ENCODE results near the gene TMEM150A. TPM values are rescaled to one million over a fixed set of nuclear protein-coding genes. Genes with fewer than 3 reads are reported as not detected.
"Not testable (repeated sequence)": the region's sequence is repeated elsewhere in the genome, so short reads cannot be mapped to it uniquely, and the experiment has no call there.

Gene TMEM150A
- total RNA-seq, 1 donor from 2014 or later, result 7.2 TPM

GRCh38 chr2:85593023-85593422 lies 9.5 kb downstream of the TMEM150A start:
- Mint-ChIP-seq H3K27me3 (ENCODE audit: insufficient read depth, low read depth) (peaks cover 2% of the 10 kb centered on the region), H3K27ac (no peak overlapping the region), H3K9me3 (no peaks in the 10 kb centered on the region), H3K36me3 (no peaks in the 10 kb centered on the region), H3K4me3 (peak overlapping the region; percentile 41), H3K4me1 (peaks cover 48% of the 10 kb centered on the region)
- H2AFZ ChIP-seq (replicated peaks), result no peak overlapping the region
- no peaks in the 10 kb centered on the region for H3K36me3 ChIP-seq
- peaks cover 25% of the 10 kb centered on the region for H3K27me3 ChIP-seq
- H3F3A ChIP-seq (ENCODE audit: low read depth), result no peaks in the 10 kb centered on the region
- TF ChIP-seq EZH2 (IDR thresholded peaks at IDR 0.05) (no peak), CTCF (IDR thresholded peaks at IDR 0.05) (no peak), EZH2phosphoT487 (IDR thresholded peaks at IDR 0.05) (no peak)
- H3K27ac ChIP-seq, result no peak overlapping the region
- no peak for DNase-seq (ENCODE audit: low spot score)
- H3K4me1 ChIP-seq, result peaks cover 6% of the 10 kb centered on the region
- H3K4me2 ChIP-seq, result no peak overlapping the region
- no peak overlapping the region for H3K9ac ChIP-seq
- H3K79me2 ChIP-seq (ENCODE audit: low read depth), result peaks cover 25% of the 10 kb centered on the region
- peaks cover 10% of the 10 kb centered on the region for H4K20me1 ChIP-seq (ENCODE audit: low read depth)
- no peaks in the 10 kb centered on the region for H3K9me3 ChIP-seq (ENCODE audit: low read depth)
- H3K4me3 ChIP-seq, result no peak overlapping the region

GRCh38 chr2:85592299-85592698 lies 10.2 kb downstream of the TMEM150A start:
- H3K4me1 Mint-ChIP-seq, result peaks cover 53% of the 10 kb centered on the region

DNA sequence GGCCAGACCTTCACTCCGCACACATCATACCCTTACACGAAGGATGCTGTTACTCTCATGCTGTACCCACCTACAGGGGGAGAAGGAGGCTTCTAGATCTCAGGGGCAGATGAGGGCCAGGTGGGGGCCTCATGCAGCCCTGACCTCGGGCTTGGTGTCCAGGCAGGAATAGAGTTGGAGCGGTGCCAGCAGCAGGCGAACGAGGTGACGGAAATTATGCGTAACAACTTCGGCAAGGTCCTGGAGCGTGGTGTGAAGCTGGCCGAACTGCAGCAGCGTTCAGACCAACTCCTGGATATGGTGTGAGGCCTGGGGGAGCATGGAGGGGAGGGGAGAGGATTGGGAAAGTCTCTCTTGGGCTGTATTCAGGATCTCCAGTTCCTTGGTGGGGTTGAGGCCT lies 10.9 kb downstream of the TMEM150A start:
- no peak for DNase-seq (ENCODE audit: low spot score)
- H3K27ac Mint-ChIP-seq, result peak overlapping the region; percentile 81
- H3K9ac ChIP-seq, result no peak overlapping the region
- no peaks in the 10 kb centered on the region for H3F3A ChIP-seq (ENCODE audit: low read depth)
- no peak overlapping the region for H3K4me3 ChIP-seq
- no peaks in the 10 kb centered on the region for H3K36me3 ChIP-seq
- no peaks in the 10 kb centered on the region for H3K27me3 Mint-ChIP-seq (ENCODE audit: insufficient read depth, low read depth)
- H4K20me1 ChIP-seq (ENCODE audit: low read depth), result peaks cover 5% of the 10 kb centered on the region
- no peaks in the 10 kb centered on the region for H3K9me3 Mint-ChIP-seq
- no peaks in the 10 kb centered on the region for H3K36me3 Mint-ChIP-seq
- no peaks in the 10 kb centered on the region for H3K9me3 ChIP-seq (ENCODE audit: low read depth)
- TF ChIP-seq CTCF (IDR thresholded peaks at IDR 0.05), result no peak
- no peak for TF ChIP-seq EZH2phosphoT487 (IDR thresholded peaks at IDR 0.05)
- no peak for TF ChIP-seq EZH2 (IDR thresholded peaks at IDR 0.05)
- H3K4me2 ChIP-seq, result no peak overlapping the region
- H2AFZ ChIP-seq (replicated peaks), result no peak overlapping the region
- no peak overlapping the region for H3K27ac ChIP-seq
- H3K4me3 Mint-ChIP-seq, result peak overlapping the region; percentile 25
- H3K27me3 ChIP-seq, result peaks cover 40% of the 10 kb centered on the region
- H3K4me1 Mint-ChIP-seq, result peaks cover 47% of the 10 kb centered on the region
- peaks cover 14% of the 10 kb centered on the region for H3K79me2 ChIP-seq (ENCODE audit: low read depth)
- H3K4me1 ChIP-seq, result peaks cover 4% of the 10 kb centered on the region

More at GRCh38 chr2:85592299-85592698, 10.2 kb downstream of the TMEM150A start:
- H3K27ac Mint-ChIP-seq; H3K4me1 ChIP-seq; DNase-seq (ENCODE audit: low spot score); H3K9me3 ChIP-seq (ENCODE audit: low read depth); H3K36me3 ChIP-seq; H2AFZ ChIP-seq (replicated peaks); H3K4me2 ChIP-seq; H4K20me1 ChIP-seq (ENCODE audit: low read depth); H3K36me3 Mint-ChIP-seq; H3K9ac ChIP-seq; H3F3A ChIP-seq (ENCODE audit: low read depth); H3K27me3 Mint-ChIP-seq (ENCODE audit: insufficient read depth, low read depth); H3K27ac ChIP-seq; H3K9me3 Mint-ChIP-seq; H3K4me3 ChIP-seq: not testable (repeated sequence)
- Histone ChIP-seq H3K27me3 (peaks cover 32% of the 10 kb centered on the region), H3K79me2 (ENCODE audit: low read depth) (peaks cover 21% of the 10 kb centered on the region)
- peak overlapping the region; percentile 46 for H3K4me3 Mint-ChIP-seq

DNA sequence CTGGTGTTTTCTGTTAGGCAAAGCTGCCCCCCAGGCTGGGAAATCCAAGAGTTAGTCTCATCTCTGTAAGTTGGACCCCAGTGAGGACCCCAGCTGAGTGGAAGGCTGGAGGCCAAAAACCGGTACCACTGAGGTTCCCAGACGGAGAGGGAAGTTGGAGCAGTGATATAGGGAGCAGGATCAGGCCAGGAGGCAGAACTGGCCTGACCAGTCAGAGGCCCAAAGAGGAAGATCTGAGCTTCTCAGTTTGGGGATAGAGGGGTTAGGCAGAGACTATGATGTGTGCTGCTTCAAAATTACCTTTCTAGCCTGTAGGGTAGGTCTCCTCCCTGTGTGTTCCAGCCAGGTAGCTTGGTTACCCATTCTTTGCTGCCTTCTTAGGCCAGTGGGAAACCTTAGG lies 11.5 kb downstream of the TMEM150A start:
- Histone ChIP-seq H3K79me2 (ENCODE audit: low read depth) (peaks cover 8% of the 10 kb centered on the region), H3K4me2 (no peak overlapping the region), H3K36me3 (no peaks in the 10 kb centered on the region), H3F3A (ENCODE audit: low read depth) (no peaks in the 10 kb centered on the region), H3K27me3 (peaks cover 46% of the 10 kb centered on the region), H3K9ac (no peak overlapping the region), H3K4me1 (no peaks in the 10 kb centered on the region), H3K9me3 (ENCODE audit: low read depth) (no peaks in the 10 kb centered on the region), H3K27ac (no peak overlapping the region), H4K20me1 (ENCODE audit: low read depth) (no peaks in the 10 kb centered on the region), H3K4me3 (no peak overlapping the region), H2AFZ (replicated peaks) (no peak overlapping the region)
- TF ChIP-seq EZH2 (IDR thresholded peaks at IDR 0.05), result no peak
- no peak for TF ChIP-seq EZH2phosphoT487 (IDR thresholded peaks at IDR 0.05)
- TF ChIP-seq CTCF (IDR thresholded peaks at IDR 0.05), result no peak
- no peak for DNase-seq (ENCODE audit: low spot score)
- Mint-ChIP-seq H3K4me1 (peaks cover 42% of the 10 kb centered on the region), H3K36me3 (no peaks in the 10 kb centered on the region), H3K4me3 (no peak overlapping the region), H3K27ac (no peak overlapping the region), H3K27me3 (ENCODE audit: insufficient read depth, low read depth) (no peaks in the 10 kb centered on the region), H3K9me3 (no peaks in the 10 kb centered on the region)

Data from neural progenitor cell (in vitro differentiated cells).